Endothelial cell of umbilical vein (primary cell): Measurements from ENCODE around the gene ZFP36.

ENCODE experiments used
- CTCF ChIP-seq, 2 donors: IDR thresholded peaks; 1 replicate in 1 of 2; 2 replicates in 1 of 2; pipeline ENCODE4 v1.5.1; 2011; ENCODE audit warnings: low read length in 2 of 2, mild to moderate bottlenecking in 2 of 2, moderate library complexity in 2 of 2, control low read depth in 1 of 2, inconsistent platforms in 1 of 2, low read depth in 1 of 2; ENCODE audit not compliant: insufficient read depth in 1 of 2; ENCODE audit errors: extremely low read depth in 1 of 2
- EZH2 ChIP-seq: IDR thresholded peaks from 2 replicates; pipeline ENCODE4 v1.6.1; 2012; ENCODE audit warnings: borderline replicate concordance, low read depth, mild to moderate bottlenecking, moderate library complexity, low read length, inconsistent platforms; ENCODE audit not compliant: severe bottlenecking
- GATA2 ChIP-seq: IDR thresholded peaks from 2 replicates; pipeline ENCODE4 v1.7.0; 2011; ENCODE audit warnings: low read depth, mild to moderate bottlenecking, moderate library complexity, mixed read lengths, low read length; ENCODE audit not compliant: insufficient read length, insufficient read depth
- MAX ChIP-seq: IDR thresholded peaks from 2 replicates; pipeline ENCODE4 v1.6.1; 2011; ENCODE audit not compliant: insufficient read depth, insufficient read length
- MYC ChIP-seq: IDR thresholded peaks from one replicate; pipeline ENCODE4 v1.6.1; 2011; ENCODE audit warnings: mild to moderate bottlenecking, low read depth, low read length
- POLR2A ChIP-seq: IDR thresholded peaks from 2 replicates; pipeline ENCODE4 v1.6.1; 2012; ENCODE audit warnings: low read depth, mild to moderate bottlenecking, control low read depth, low read length
- POLR2AphosphoS5 ChIP-seq: IDR thresholded peaks from 2 replicates; pipeline ENCODE4 v1.6.1; 2012; ENCODE audit warnings: low read depth, mild to moderate bottlenecking, control low read depth, low read length, moderate library complexity; ENCODE audit not compliant: insufficient read depth

- TF ChIP-seq POLR2A (peak; percentile 99), CTCF (IDR thresholded peaks at IDR 0.05; ENCODE audit: extremely low read depth in 1 of 2, insufficient read depth in 1 of 2, low read depth in 1 of 2, low read length in 2 of 2) (peak in 1 of 2 donors; percentile 9), POLR2AphosphoS5 (peak; percentile 98), EZH2 (no peak), GATA2 (no peak), MAX (peak; percentile 4), MYC (no peak)
These were observed at the start of gene ZFP36 for GRCh38 chr19:39406656-39407409.
